GM08714 (cell line): ENCODE results near the gene PFDN6.

Experiments used
- H3K4me3 ChIP-seq: fragments of 200-500 bp; sonication (Bioruptor generic); 2 replicates; pipeline ENCODE4 v1.5.1; 2014; ENCODE audit warnings: mild to moderate bottlenecking, low read length, inconsistent platforms
- ZNF274 ChIP-seq: IDR thresholded peaks from 2 replicates; pipeline ENCODE4 v1.6.1; 2012; ENCODE audit warnings: mild to moderate bottlenecking, low read depth, low read length

The PFDN6 gene

DNA sequence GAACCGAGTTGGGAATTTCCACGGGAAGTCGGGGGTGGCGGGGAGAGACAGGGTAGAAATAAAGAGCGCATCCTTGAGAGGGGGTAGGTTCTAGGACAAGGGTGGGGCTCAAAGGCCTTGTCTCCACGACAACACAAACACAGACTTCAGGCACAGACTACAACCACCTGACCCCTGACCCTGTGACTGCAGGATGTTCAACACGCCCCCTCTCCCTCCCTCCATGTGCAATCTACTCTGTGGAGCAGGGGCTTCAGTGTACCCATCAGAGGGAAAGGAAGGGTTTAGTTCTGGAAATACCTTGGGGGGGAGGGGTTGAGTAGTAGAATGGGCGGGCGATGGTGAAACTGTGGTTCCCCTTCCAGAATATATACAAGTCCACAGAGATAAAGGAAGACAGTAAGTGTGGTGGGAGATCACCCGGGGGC is 25.1 kb downstream of the PFDN6 start:
- H3K4me3 ChIP-seq = peak overlapping the region; percentile 84
- TF ChIP-seq ZNF274 = no peak

DNA sequence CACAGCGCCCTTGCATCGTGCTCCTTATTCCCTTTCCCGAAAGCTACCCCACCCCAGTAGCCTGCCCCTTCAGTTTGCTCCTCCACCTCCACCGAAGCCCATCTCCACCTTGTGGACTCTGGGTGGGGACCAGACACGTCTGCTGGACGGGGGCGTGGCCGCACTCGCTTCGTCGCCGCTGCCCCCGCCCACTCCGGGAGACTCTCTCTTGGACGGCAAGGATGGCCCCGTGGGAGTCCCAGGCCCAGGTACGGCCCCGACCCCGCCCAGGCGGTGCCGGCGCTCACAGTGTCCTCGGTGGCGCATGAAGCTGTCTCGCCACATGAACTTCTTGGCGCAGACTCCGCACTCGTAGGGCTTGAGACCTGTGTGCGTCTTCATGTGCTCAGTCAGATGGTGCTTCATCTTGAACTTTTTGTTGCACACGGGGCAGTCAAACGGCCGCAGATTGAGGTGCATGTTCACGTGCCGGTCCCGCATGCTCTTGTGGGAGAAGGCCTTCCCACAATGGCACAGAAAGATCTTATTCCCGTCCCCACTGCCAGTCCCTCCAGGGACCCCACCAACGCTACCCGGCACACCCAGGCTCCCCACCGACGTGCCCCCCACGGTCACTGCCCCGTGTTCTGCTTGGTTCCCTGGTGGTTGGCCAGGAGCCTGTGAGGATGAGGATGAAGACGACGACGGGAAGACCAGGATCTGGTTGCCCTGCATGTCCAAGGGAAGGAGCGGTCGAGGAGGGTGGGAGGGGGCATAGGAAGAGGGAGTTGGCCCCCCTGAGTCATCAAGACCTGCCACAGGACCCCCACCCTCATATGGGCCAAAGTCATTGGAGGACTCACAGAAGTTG is 25.8 kb downstream of the PFDN6 start:
- TF ChIP-seq ZNF274 = no peak

DNA sequence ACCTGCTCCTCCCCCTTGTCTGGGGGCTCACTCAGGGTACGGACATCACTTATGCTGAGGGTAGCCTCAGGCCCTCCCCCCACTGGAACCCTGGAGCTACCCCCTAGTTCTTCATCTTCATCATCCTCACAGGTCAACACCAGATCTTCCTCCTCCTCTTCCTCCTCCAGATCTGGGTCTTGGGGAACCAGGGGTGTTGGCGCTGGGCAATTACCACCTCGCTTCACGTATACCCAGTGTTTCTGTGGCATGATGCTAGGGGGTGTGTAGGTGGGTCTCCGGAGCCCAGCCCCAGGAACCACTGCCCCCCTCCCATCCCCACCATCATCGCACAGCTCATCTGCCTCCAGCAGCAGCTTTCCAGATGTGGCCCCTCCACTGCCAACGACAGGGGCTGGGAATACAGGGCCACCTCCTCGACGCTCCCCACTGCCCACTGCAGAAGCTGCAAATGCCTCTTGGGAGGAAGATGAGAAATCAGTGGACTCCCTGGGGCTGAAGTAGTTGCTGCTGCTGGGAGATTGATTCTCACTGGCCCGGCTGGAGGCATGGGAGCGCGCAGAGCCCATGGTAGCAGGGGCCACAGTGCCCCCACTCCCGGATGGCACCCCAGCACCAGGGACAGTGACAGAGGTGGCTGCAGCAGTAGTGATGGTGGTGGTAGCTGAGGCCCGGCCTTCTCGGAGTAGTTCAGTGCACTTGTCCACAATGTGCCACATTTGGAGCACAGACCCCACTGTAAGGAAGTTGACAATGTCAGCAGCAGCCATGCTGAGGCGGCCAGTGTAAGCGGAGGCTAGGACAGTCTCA is 26.6 kb downstream of the PFDN6 start:
- H3K4me3 ChIP-seq = no peak overlapping the region
- TF ChIP-seq ZNF274 = no peak

More for the DNA sequence above, 25.8 kb downstream of the PFDN6 start:
- H3K4me3 ChIP-seq = peak overlapping the region; percentile 84; the same call in 1 of the 2 replicates

DNA sequence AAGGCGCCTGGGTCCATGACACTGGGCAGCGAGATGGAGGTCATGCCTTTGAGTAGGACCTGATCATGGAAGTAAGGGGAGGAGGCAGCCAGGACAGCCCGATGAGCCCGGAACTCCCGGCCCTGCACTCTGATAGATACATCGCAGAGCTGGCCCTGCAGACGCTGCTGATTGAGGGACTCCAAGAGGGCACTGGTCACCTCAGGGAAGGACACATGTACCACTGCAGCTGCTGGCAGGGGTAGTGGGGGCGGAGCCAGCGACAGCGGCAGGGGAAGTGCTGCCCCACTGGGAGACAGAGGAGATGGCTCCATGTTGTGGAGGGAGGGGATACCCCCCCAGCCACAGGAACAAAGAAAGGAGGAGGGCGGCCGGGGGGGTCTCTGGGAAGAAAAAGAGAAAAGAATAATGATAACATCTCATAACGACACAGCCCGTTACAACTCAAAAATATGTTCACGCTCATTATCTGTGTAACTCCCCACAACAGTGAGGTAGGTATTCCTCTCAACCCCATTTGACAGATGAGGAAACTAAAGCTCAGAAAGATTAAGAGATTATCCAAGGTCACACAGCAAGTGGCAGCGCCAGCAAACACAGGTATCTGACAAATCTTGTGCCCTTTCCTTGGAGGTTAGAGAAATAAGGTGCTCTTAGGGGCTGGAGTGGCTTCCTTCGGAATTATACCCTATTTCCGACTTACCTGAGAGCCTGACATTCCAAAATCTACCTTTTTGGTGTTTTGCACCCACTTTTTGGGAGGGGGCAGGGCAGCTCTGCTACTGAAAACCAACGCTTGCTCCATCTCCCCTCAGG is 27.4 kb downstream of the PFDN6 start:
- no peak for TF ChIP-seq ZNF274
- peak overlapping the region; percentile 36; the same call in 1 of the 2 replicates for H3K4me3 ChIP-seq

DNA sequence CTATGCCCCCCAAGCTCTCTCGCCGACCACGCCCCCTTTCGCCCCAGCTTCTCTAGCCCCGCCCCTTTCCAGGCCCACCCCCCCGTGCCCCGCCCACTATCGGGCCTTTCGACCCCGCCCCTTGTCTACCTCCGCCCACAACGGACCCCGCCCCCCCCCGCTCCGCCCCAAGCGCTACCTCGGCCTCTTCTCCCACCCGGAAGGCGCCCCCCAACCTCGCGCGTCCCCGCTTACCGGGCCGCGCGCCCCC is 27.9 kb downstream of the PFDN6 start:
- H3K4me3 ChIP-seq = peak overlapping the region; percentile 36; the same call in 1 of the 2 replicates
- no peak for TF ChIP-seq ZNF274

DNA sequence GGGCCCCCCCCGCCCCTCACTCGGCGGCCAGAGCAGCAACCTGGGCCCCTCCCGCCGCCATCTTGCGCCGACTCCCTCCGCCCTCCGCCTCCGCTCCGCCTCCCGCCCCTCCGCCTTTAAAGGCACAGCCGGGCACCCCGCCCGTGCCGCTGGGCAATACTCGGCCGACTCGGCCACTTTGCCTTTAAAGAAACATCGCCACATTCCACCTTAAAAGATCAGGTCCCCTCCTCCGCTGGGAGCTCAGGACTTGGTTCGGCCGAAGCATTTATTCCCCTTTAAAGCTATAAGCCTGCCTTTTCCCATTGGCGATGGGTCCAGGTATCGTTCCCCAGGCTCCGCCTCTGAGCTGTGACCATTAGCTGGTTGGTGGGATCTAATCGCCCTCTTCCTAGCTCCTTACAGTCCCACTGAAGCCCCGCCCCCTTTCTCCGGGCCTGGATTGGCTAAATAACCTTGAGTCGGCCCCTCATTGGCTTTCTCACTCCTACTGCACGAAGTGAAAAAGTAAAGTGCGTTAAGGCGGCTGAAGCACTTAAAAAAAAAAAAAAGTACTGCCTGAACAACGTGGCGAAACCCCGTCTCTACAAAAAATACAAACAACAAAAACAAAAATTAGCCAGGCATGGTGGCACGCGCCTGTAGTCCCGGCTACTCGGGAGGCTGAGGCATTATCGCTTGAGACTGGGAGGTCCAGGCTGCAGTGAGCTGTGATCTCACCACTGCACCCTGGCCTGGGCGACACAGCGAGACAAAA is 28.4 kb downstream of the PFDN6 start, which contains the start of gene ZBTB22:
TSS of gene ZBTB22 (minus strand) at position 76 of the 757 bp plus-strand sequence. CDS start 828 bp downstream, outside the sequence.
- H3K4me3 ChIP-seq = peak within 1 kb of the TSS; percentile 64; the same call in 1 of the 2 replicates
- no peak for TF ChIP-seq ZNF274

DNA sequence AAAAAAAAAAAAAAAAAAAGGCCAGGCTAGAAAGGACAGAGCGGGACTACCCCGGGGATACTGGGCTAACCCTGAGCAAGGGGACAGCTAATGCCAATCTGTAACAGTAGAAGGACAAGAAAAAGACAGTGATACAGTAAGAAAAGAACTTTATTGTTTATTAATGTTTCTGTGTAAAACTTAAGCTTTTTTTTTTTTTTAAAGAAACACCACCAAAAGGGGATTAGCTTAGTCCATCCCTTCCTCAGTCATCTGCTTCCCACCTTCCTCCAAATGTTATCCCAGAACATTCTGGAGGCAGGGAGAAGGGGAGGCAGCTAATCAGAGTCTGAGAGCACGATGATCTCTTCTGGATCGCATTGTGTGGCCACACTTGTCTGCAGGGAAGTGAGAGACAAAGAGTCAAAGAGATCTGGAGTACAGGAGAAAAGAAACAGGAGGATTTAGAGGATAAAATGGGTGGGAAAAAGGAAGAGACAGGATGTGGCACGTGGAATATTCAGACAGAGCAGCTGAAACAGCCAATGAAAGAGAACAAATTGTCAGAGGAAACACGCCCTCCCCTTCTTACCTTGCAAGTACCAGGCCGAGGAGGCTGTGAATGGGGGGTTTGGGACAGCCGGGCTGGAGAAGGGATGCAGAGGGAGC is 29.1 kb downstream of the PFDN6 start:
- TF ChIP-seq ZNF274 = no peak
- peak overlapping the region; percentile 64; the same call in 1 of the 2 replicates for H3K4me3 ChIP-seq

DNA sequence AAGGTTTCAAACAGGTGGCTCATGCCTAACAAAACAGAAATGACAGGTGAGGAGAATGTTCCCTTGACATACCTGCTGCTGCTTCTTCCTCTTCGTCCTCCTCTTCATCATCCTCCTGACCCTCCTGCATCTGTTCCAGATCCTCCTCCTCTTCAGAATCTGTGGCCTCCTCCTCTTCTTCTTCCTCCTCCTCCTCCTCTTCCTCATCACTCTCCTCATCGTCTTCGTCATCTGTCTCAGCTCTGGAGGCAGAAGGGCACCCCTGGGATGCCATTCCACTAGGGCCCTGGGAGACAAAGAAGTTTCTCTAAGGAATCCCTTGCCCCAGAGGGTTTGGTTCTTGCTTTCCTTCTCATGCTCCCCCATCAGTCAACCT is 30.5 kb downstream of the PFDN6 start:
- no peak overlapping the region for H3K4me3 ChIP-seq
- TF ChIP-seq ZNF274 = no peak

DNA sequence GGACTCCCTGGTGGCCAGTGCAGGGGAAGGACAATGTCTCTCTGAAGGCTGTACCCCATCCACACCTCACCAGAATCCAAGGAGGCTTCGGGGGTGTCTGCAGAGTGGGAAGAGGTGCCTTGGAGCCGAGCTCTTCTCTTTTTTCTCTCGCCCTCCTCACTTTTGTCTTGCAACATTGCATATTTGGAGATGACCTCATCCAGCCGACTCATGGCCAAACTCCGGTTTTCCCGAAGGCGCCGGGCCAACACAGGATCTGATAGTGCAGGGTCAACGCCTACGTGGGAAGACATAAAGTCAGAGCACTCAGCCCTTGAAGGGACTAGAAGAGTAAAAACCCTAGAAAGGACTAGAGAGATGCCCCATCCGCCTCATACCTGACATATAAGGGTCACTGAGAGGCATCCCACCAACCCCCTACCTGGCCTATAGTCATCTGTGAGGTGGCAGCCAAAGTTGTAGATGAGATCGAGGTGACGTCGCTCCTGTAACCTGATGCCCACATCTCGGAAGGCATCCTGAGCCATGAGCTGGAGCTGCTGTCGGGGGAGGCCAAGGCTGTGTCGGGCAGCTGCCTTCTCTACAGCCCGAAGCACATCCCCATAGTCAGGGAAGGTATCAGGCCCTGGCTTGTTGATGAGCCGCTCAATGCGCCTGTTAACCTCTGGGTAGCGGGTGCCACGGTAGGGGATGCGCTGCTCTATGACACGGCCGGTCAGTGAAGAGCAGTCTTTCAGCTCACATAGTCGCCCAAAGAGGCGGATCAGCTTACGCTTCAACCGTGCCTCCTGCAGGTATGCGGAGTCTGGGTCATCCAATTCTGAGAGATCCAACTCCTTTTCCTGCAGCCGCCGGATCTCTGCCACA is 31.1 kb downstream of the PFDN6 start:
- H3K4me3 ChIP-seq = no peak overlapping the region
- TF ChIP-seq ZNF274 = no peak

DNA sequence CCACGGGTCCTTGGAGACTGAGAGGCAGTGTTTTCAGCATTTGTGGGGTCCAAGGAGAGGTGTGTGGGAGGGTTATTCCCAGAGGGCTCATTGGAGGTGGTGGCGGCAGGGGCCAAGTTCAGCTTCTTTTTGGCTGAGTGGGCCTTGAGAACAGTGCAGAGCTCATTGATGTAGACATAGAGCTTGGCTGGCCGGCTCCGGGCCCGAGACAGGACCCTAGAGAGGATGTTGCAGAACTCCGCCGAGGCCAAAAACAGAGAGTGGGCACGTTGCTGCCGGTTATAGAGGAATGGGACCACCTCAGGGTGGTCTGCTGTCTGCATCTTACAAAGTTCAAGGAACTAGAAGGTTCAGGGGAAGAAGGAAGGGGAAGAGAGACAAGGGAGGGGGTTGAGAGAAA is 31.8 kb downstream of the PFDN6 start:
- no peak for TF ChIP-seq ZNF274
- H3K4me3 ChIP-seq = no peak overlapping the region

DNA sequence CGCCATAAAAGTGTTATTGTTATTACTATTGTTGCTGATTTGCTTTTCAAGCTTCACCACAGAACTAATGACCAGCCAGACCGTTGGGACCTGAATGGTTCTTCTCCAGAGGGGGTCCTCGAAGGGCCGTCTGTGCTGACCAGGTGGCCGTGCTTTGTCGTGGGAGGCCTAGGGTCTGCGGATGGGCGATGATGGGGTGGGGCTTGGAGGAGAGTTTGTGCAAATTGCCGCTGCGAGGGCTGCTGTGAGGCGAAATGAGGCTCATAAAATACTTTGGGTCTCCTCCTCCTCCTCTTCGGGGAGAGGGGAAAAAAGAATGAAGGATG is 34.2 kb downstream of the PFDN6 start:
- peak overlapping the region; percentile 63 for H3K4me3 ChIP-seq
- TF ChIP-seq ZNF274 = no peak

DNA sequence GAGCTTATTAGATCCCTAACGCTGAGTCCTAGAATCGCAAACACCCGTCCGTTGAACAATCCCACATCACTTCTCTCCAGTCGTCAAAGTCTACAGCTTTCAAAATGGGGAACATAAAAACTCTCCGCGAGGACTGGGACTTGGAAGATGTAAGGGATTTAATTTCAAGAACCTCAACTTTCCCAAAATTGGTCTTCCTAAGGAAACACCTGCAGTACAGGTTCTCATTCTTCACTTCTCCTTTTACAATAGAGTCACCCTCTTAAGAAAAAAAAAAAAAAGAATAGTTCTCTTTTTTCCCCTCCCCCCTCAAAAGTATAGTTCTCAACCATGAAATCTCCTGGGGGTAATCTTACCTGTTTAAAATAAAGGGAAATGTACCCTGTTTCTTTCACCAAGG is 34.7 kb downstream of the PFDN6 start:
- TF ChIP-seq ZNF274 = no peak
- peak overlapping the region; percentile 63 for H3K4me3 ChIP-seq

DNA sequence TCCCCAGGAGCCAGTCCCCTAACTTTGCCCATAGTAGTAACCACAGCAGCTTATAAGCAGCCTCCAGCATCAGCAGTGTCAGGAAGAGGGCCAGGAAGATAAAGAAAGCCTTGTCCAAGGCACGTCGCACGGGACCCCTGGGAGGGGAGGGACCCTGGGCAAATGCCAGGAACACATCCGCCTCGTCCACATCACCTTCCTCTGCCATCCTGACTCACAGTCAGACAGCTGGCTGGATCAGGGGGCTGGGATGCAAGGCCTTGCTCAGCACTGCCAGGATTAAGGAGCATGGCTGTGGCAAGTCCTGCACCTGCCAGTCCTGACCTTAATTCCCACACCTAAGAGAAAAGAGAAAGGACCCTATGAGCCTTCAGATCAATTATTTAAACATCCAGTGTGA is 39.7 kb downstream of the PFDN6 start:
- no peak for TF ChIP-seq ZNF274
- no peak overlapping the region for H3K4me3 ChIP-seq
